HG02852 (cell line): ENCODE measurements around the gene SFMBT2.
"Not testable (repeated sequence)": the region's sequence is repeated elsewhere in the genome, so short reads cannot be mapped to it uniquely, and the experiment has no call there.

Source experiments
- ATAC-seq: cut with Tn5 transposase; IDR thresholded peaks from one replicate; pipeline ENCODE4 v1.9.1; 2021; ENCODE audit warnings: mild to moderate bottlenecking, moderate library complexity; ENCODE audit not compliant: unreplicated experiment

The SFMBT2 gene

DNA sequence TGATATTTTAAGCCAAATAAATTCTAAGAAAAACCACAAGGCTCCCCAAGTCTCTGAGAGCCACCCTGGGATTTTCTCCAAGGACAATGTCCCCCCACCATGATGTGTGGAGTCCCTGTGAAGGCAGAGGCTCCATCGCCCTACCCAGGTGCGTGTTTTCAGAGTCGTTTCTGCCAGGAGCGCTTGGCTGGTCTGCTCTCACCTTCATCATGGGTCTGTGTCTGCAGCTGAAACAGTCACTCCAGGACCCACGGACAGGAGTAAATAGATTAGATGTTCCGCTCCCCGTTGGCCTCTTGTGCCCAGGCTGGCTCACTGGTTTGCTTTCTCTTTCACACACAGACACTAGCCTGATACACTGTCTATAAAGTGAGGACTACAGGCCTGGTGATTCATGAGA, 217.5 kb downstream of the SFMBT2 start:
- peak; percentile 42 for ATAC-seq

GRCh38 chr10:7192831-7193361, 217.9 kb downstream of the SFMBT2 start:
- peak; percentile 67 for ATAC-seq

GRCh38 chr10:7192061-7192460, 218.8 kb downstream of the SFMBT2 start:
- ATAC-seq = no peak

DNA sequence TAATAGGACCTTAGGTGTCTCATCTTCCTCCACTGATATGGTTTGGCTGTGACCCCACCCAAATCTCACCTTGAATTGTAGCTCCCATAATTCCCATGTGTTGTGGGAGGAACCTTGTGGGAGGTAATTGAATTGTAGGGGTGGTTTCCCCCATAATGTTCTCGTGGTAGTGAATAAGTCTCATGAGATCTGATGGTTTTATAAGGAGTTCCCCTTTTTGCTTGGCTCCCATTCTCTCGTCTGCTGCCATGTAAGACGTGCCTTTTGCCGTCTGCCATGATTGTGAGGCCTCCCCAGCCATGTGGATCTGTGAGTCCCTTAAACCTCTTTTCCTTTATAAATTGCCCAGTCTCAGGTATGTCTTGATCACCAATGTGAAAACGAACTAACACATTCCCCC, 220.1 kb downstream of the SFMBT2 start:
- not testable (repeated sequence) for ATAC-seq

- ATAC-seq = no peak
Observed at GRCh38 chr10:7189909-7190308, 220.9 kb downstream of the SFMBT2 start.

DNA sequence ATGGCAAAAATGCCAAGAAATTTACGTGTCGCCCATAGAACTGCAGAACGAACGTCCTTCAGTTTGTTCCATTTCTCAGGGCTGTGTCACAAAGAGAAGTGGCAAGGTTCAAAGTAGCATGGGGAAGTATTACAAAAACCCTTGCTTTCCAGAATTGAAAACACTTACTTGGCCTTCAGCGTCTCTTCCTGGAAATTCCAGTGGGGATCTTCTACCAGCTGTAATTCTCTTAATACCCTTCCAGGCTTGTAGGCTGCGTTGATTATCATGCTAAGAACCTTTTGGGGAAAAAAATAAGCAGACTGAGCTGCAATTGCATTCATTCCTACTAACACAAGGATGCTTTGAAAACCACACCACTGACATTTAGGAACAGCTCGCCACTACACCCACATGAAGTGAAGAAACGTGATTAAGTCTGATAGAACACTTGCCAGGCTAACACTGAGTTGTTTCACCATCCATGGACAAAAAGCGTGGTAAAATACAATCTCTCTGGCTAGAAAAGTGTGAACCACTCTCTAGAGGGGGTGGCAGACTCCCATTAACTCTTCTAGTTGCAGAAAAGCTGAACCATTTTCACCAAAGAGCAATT, 222.3 kb downstream of the SFMBT2 start:
- no peak for ATAC-seq

GRCh38 chr10:7186387-7187018, 224.3 kb downstream of the SFMBT2 start:
- ATAC-seq = no peak

DNA sequence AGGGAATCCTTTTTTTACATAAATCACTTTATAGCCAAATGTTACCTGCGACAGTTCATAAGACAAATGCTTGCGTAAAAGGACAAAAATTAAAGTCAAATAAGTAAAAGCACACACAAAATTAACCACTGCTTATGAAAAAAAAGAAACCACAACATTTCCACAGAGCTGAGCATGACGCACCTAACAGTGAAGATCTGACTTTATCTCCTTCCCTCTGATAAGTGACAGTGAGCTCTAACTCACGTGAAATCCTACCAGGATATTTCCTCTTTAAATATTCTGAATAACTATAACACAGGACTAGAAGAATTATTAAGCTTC, 225.5 kb downstream of the SFMBT2 start:
- peak; percentile 33 for ATAC-seq

- ATAC-seq = peak; percentile 70
Observed at GRCh38 chr10:7184660-7185366, 226.0 kb downstream of the SFMBT2 start.

DNA sequence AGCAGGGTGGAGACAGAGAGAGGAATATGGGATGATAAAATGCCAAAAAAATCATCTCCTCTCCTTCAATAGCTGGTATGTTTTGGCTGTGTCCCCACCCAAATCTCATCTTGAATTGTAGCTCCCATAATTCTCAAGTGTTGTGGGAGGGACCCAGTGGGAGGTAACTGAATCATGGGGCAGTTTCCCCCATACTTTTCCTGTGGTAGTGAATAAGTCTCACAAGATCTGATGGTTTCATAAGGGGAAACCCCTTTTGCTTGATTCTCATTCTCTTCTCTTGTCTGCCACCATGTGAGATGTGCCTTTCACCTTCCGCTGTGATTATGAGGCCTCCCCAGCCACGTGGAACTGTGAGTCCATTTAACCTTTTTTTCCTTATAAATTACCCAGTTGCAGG, 226.7 kb downstream of the SFMBT2 start:
- ATAC-seq = not testable (repeated sequence)

DNA sequence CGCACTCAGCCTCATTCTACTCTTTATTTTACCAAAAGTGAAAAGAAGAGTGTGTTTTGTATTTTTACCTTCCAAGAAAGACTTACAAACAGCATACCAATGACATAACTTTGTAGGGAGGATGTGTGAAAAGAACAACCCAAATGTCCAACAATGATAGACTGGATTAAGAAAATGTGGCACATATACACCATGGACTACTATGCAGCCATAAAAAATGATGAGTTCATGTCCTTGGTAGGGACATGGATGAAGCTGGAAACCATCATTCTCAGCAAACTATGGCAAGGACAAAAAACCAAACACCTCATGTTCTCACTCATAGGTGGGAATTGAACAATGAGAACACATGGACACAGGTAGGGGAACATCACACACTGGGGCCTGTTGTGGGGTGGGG, 228.5 kb downstream of the SFMBT2 start:
- not testable (repeated sequence) for ATAC-seq

DNA sequence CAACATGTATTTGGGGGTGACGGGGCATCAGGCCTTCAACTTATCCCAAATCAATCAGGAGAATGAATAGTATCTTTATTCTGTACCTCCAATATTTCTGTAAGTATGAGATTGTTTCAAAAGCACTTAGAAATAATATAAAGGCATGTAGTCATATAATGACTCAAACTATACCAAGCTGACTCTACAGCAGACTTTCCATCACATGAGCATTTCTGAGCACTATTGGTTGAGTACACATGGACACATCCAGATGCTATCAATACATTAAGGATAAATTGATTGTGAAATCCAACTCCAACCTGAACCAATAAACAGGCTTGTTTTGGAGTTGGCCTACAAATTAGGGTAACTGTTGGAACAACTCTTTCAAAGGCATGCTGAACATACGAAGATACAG, 229.4 kb downstream of the SFMBT2 start:
- ATAC-seq = no peak

DNA sequence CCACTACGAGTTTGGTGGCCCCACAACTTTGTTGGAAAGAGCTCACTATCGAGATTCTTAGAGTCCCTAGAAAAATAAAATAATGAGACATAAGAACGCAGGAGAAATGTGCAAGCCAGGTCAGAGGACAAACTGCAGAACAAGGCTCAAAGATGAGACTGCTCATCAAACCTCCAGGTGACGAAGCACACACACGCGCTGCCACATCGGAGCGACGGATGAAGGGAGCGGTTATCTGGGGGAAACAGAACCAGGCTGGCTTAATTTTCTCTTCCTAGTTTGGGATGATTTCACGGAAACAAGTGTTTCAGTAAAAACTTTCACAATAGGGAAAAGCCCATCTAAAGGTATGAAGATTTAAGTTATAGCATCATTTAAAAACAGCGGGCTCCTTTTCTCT, 231.3 kb downstream of the SFMBT2 start:
- ATAC-seq = no peak

DNA sequence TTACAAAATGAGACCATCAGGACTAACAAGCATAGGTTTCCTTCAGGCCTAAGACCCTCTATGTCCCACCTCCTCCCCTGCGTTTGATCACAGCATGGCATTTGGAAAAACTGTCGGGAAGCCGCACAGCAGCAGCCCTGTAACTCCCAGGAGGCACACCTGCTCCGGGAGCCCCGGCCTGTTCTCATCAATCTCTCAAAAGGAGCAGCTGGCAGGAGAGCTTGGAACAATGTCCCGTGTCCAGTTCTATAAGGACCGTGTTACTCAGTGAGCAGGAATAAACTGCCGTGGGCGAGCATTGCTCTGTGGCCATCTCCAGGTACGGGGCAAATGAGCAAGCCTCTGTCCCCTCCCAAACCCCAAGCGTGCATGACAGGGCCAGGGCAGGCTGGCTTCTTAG, 236.9 kb downstream of the SFMBT2 start:
- ATAC-seq = no peak

- ATAC-seq = no peak
Observed at GRCh38 chr10:7171825-7172224, 239.0 kb downstream of the SFMBT2 start.

GRCh38 chr10:7170626-7171322, 240.1 kb downstream of the SFMBT2 start:
- ATAC-seq = no peak

- no peak for ATAC-seq
Observed at GRCh38 chr10:7168414-7168813, 242.4 kb downstream of the SFMBT2 start.

GRCh38 chr10:7165500-7166177, 245.2 kb downstream of the SFMBT2 start:
- ATAC-seq = no peak

DNA sequence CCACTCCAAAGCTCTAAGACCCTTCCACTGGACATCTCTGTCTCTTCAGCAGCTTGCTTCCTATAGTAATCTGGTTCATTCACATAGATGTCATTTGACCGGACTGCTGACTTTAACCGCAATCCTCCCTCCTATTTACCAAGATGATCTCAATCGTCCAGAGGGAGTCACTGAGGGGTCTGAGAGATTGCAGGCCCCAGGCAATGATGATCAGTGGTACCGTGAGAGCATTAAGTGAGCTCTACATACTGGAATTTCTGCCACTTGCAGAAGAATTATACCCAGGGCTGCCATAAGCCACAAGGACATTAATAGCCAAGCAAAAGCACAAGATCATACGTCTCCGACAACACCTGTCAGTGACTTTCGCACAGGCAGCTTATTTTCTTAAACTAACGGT, 245.9 kb downstream of the SFMBT2 start:
- ATAC-seq = no peak

- ATAC-seq = no peak
Observed at GRCh38 chr10:7162331-7162730, 248.5 kb downstream of the SFMBT2 start.
